Measurements from ENCODE around the gene BPIFB6.
"Not testable (repeated sequence)": the region's sequence is repeated elsewhere in the genome, so short reads cannot be mapped to it uniquely, and the experiment has no call there.

The BPIFB6 gene

DNA sequence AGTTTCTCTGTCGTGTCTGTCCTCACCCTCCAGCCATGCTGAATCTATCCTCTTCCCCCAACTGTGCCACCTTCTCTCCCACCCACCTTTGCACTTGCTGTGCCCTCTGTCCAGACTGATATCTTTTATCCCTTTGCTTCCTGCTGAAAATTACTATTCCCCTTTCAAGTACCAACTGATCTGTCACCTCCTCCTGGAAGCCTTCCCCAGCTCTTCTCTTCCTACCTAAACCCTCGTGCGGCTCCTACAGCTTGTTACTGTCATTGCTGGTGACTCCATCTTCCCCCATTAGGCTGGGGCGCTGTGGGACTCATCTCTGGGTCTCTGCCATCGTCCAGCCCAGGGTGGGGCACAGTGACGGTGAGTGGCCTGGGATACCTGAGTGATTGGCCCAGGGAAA, 1.1 kb downstream of the BPIFB6 start:
- DNase-seq = no peak

GRCh38 chr20:33033381-33033780, 1.9 kb downstream of the BPIFB6 start:
- DNase-seq = no peak

GRCh38 chr20:33034115-33034514, 2.7 kb downstream of the BPIFB6 start:
- no peak for DNase-seq

DNA sequence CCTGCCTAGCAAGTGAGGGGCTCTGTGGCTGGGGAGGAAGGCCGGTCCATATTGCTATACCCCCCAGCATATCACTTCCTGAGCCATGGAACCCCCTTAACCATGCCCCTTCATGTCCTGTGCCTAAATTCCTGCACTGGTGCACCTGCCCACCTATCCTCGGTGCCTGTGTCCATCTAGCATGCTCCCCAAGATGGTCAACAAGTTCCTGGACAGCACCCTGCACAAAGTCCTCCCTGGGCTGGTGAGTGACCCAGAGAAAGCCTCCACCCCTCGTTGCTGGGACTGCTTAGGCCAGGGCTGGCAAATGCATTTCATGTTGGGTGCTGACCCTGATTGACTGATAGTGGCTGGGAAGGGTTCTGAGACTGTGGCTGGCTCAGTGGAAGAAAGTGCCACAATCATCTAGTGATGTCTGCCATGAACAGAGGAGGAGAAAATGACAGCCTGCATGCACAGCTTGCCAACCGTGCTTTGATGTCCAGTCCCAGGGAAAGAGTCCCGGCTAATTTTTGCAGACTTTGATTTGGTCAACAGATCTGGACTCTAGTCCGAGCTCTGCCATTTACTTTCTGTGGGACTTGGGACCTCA, 3.5 kb downstream of the BPIFB6 start:
- DNase-seq = no peak

- no peak for DNase-seq
These were observed 6.0 kb downstream of the BPIFB6 start for GRCh38 chr20:33037456-33037855.

- no peak for DNase-seq
These were observed 6.8 kb downstream of the BPIFB6 start for GRCh38 chr20:33038243-33038642.

- no peak for DNase-seq
These were observed 11.0 kb downstream of the BPIFB6 start for GRCh38 chr20:33042430-33042829.

DNA sequence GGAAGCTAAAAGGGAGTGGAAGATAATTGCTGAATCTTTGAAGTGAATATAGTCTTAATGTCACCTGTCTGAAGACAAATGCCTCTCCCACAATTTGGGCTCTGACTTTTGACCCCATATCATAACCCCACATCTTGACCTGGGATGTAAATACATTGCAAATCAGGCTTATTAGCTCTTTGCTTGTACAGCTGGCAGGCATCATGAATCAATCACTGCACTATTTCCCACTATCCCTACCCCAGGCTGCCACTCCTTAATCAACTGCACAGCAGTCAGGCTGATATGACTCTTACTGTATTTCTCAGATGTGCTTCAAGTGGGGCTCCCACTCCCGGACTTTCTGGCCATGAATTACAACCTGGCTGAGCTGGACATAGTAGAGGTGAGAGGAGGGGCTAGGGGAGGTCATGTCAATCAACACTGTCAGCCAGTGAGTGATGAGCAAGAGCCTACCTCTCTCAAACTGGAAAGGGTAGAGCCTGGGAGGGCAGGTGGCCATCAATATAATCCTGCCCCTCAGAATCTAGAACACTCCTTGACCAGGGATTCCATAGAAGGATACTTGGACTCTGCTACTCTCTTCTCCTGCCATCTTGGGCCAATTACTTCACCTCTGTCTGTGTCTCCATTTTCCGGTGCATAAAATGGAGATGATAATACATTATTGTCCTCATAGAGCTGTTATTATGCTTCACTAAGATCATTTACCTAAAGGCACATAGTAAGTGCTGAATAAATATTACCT, 11.7 kb downstream of the BPIFB6 start:
- no peak for DNase-seq

- no peak for DNase-seq
These were observed 12.3 kb downstream of the BPIFB6 start for GRCh38 chr20:33043731-33044181.

GRCh38 chr20:33045129-33045721, 13.8 kb downstream of the BPIFB6 start:
- not testable (repeated sequence) for DNase-seq

- no peak for DNase-seq
These were observed 15.0 kb downstream of the BPIFB6 start for GRCh38 chr20:33046412-33046811.

DNA sequence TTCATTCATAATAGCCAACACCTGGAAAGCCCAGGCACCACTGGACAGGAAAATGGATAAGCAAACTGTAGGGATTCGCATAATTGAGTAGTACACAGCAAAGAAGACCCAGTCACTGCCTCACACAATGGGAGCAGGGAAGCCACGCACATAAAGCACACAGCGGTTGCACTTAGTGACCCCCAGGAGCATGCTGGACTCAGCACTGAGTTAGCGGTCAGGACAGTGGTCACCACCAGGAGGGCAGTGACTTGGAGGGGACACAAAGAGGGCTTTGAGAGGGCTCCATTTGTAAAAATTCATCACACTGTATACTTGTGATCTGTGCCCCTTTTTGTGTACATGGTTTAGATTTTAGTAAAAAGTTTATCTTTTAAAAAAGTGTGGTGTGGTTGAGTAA, 19.9 kb downstream of the BPIFB6 start:
- DNase-seq = no peak

- no peak for DNase-seq
These were observed 22.1 kb downstream of the BPIFB6 start, which contains the start of gene BPIFB3 for GRCh38 chr20:33053291-33054106. TSS of gene BPIFB3 (plus strand) at chr20:33053903. CDS start at chr20:33055436, 1,533 bp downstream.

DNA sequence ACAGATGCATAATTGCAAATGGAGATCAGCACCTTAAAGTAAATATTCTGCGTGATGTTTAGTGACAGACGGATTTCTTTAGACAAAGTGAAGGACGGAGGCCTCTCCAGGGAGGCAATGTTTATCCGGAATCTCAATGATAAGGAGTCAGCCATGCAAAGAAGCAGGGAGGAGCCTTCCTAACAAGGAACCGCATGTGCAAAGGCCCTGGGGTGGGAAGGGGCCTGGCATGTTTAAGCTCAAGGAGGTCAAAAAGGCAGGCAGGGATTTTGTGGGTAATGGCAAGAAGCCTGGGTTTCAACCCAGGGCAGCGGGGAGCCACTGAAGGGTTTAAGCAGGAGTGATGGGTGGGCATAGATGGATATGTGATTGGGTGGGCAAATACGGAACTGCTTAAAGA, 22.9 kb downstream of the BPIFB6 start:
- DNase-seq = no peak

DNA sequence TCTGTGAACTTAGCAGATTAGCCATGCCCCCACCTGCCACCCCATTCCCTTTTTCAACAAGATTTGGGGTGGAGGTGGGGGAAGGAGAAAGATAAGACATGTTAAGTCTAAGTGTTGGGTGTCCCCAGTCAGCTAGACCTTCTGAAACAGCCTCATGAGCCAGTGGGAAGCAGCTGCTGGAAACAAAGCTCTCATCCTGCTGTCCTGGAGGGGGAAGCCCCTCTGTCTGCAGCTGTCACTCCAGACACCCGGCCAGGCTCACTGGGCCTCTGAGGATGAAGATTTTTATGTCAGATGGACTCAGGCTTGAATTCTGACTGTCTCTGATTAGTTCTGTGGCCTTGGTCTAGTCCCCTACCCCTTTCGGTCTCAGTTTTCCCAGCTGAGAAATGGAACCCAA, 23.3 kb downstream of the BPIFB6 start:
- no peak for DNase-seq

DNA sequence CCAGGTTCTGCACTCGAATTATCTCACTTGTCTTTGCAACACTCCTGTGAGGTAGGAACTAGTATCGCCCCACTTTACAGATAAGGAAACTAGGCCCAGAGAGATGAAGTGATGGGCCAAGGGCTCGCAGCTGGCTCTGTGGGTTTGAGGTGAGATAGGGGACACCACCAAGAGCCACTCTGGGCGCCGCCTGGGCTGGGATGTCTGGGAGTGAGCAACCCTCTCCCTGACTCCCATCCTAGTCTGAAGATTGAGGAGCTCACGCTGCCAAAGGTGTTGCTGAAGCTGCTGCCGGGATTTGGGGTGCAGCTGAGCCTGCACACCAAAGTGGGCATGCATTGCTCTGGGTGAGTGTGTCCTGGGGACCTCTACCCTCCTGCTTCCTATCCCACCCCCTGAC, 27.7 kb downstream of the BPIFB6 start:
- DNase-seq = no peak

- DNase-seq = no peak
These were observed 28.4 kb downstream of the BPIFB6 start for GRCh38 chr20:33059741-33060390.

- DNase-seq = no peak
These were observed 30.2 kb downstream of the BPIFB6 start for GRCh38 chr20:33061658-33062028.

DNA sequence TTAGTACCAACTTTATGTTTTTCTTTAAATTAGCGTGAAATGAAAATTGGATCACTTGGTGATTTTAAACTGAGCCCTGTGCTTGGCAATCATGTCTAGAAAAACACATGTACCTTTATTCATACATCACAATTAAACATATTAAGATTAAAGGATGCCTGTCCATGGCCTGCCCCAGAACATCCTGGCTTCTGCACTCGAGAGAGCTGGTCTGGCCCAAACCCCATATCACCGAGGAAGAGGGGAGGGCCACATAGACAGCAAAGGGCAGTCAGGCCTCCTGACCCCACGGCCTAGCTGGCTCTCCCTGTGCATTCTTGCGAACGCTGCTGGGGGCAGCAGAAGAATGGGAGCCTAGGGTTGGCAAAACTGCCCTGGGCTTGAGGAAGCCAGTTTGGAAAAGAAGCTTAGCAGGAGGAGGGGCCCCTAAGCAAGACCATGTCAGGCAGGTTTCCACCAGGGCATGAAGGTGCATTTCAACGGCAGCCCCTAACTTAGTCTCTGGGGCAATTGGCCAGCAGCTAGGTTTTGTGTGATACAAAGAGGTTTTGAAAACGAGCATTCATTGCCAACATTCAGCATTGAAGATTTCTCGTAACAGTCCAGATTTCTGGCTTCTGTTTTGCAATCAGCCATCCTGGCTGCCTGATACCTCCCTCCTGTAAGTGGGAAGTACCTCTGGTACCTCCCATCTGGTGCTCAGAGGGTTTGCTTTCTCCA, 30.8 kb downstream of the BPIFB6 start:
- no peak for DNase-seq

DNA sequence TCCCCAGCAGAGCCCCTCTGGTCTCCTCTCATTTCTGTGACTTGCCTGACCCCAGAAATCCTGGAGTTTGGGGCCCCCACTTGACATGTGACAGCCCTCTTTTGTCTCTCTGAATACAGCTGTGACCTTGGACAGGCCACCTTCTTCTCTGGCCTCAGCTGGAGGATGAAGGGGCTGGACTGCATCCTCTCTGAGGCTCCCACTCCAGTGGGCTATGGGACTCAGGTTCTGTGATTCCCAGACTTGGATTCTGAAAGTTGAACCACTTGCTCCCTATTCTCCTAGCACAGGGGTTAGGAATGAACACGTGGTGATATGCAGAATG, 31.3 kb downstream of the BPIFB6 start:
- no peak for DNase-seq

GRCh38 chr20:33063271-33063670, 31.8 kb downstream of the BPIFB6 start:
- no peak for DNase-seq

DNA sequence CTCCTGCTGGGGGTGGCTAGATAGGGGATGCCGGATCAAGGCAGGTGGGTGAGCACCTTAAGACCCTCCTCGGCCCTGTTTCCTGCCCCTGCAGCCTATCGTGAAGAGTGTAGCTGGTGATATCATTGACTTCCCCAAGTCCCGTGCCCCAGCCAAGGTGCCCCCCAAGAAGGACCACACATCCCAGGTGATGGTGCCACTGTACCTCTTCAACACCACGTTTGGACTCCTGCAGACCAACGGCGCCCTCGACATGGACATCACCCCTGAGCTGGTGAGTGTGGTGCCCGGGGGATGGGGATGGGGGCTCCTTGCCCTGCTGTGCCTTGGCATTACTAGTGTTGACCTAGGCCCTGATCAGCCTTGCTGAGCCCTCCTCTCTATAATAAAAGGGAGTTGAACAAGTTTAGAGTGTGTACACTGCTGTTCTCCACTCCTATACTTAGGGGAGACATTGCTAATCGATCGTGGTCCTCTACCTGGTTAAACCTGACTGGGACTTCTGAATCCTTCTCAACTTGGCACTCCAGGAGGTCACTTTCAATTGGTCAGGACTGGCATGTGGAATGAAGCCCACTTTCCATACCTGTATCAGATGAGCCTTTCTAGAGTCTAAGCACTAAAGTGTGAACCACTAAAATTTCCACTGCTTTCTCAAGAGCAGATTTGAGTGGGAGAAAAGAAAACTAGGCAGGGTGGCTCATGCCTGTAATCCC, 33.3 kb downstream of the BPIFB6 start:
- no peak for DNase-seq

All from activated CD4-positive, alpha-beta T cell treated with anti-CD3 and anti-CD28 coated beads for 1 hour (primary cell).